HEK293 (cell line): ENCODE measurements around the gene HOXD11.
A peak's percentile ranks its signal among the peaks of the same experiment; 100 is the strongest.

ENCODE experiments used
- EGR2 ChIP-seq: fragments of 450-650 bp; formaldehyde crosslinking; IDR thresholded peaks from 2 replicates; pipeline ENCODE4 v1.5.1; 2016; ENCODE audit warnings: low read depth, missing biosample characterization, missing genetic modification characterization
- ELK4 ChIP-seq: IDR thresholded peaks from 2 replicates; pipeline ENCODE4 v1.6.1; 2011; ENCODE audit warnings: mild to moderate bottlenecking, low read depth, low read length, borderline replicate concordance
- HOXC10 ChIP-seq: sonication (generic); formaldehyde crosslinking; IDR thresholded peaks from 2 replicates; pipeline ENCODE4 v1.8.1; 2023; ENCODE audit warnings: mild to moderate bottlenecking, missing genetic modification reagents
- KLF1 ChIP-seq: fragments of 450-650 bp; formaldehyde crosslinking; IDR thresholded peaks from 2 replicates; pipeline ENCODE4 v1.5.1; 2016; ENCODE audit warnings: missing biosample characterization, missing genetic modification characterization
- KLF10 ChIP-seq: fragments of 450-650 bp; IDR thresholded peaks from 2 replicates; pipeline ENCODE4 v1.5.1; 2018; ENCODE audit warnings: missing biosample characterization, mild to moderate bottlenecking, missing genetic modification characterization
- KLF9 ChIP-seq: fragments of 450-650 bp; formaldehyde crosslinking; IDR thresholded peaks from 2 replicates; pipeline ENCODE4 v1.5.1; 2016; ENCODE audit warnings: missing biosample characterization, missing genetic modification characterization, low read depth
- PATZ1 ChIP-seq: fragments of 450-650 bp; formaldehyde crosslinking; IDR thresholded peaks from 2 replicates; pipeline ENCODE4 v1.5.1; 2016; ENCODE audit warnings: missing biosample characterization, missing genetic modification characterization
- PBX3 ChIP-seq: sonication (generic); formaldehyde crosslinking; IDR thresholded peaks from 2 replicates; pipeline ENCODE4 v1.8.1; 2022; ENCODE audit warnings: mild to moderate bottlenecking, moderate library complexity, missing genetic modification reagents
- PRDM1 ChIP-seq: fragments of 450-650 bp; formaldehyde crosslinking; IDR thresholded peaks from 2 replicates; pipeline ENCODE4; 2016; ENCODE audit warnings: missing biosample characterization, missing genetic modification characterization
- SETDB1 ChIP-seq: IDR thresholded peaks from one replicate; pipeline ENCODE4 v1.6.1; 2017; ENCODE audit warnings: mild to moderate bottlenecking, low read length, moderate library complexity, mixed read lengths; ENCODE audit not compliant: insufficient read length
- SP7 ChIP-seq: fragments of 450-650 bp; formaldehyde crosslinking; IDR thresholded peaks from 2 replicates; pipeline ENCODE4 v1.5.1; 2016; ENCODE audit warnings: missing biosample characterization, missing genetic modification characterization
- TCF7L2 ChIP-seq: IDR thresholded peaks from 2 replicates; pipeline ENCODE4 v1.6.1; 2011; ENCODE audit warnings: low read depth, mild to moderate bottlenecking, inconsistent platforms, low read length, moderate library complexity, borderline replicate concordance
- ZBTB6 ChIP-seq: fragments of 450-650 bp; formaldehyde crosslinking; IDR thresholded peaks from 2 replicates; pipeline ENCODE4 v1.5.1; 2017; ENCODE audit warnings: missing biosample characterization, missing genetic modification characterization
- ZBTB8A ChIP-seq: fragments of 450-650 bp; formaldehyde crosslinking; IDR thresholded peaks from 2 replicates; pipeline ENCODE4 v1.5.1; 2016; ENCODE audit warnings: missing biosample characterization, missing genetic modification characterization
- ZFP41 ChIP-seq: fragments of 450-650 bp; formaldehyde crosslinking; IDR thresholded peaks from 2 replicates; pipeline ENCODE4 v1.5.1; 2016; ENCODE audit warnings: missing biosample characterization, missing genetic modification characterization, borderline replicate concordance
- ZNF148 ChIP-seq: fragments of 450-650 bp; formaldehyde crosslinking; IDR thresholded peaks from 2 replicates; pipeline ENCODE4 v1.5.0; 2017; ENCODE audit warnings: missing biosample characterization, missing genetic modification characterization, borderline replicate concordance
- ZNF175 ChIP-seq: fragments of 450-650 bp; formaldehyde crosslinking; IDR thresholded peaks from 2 replicates; pipeline ENCODE4 v1.5.1; 2016; ENCODE audit warnings: missing biosample characterization, missing genetic modification characterization
- ZNF18 ChIP-seq: fragments of 450-650 bp; formaldehyde crosslinking; IDR thresholded peaks from 2 replicates; pipeline ENCODE4 v1.5.1; 2016; ENCODE audit warnings: missing biosample characterization, missing genetic modification characterization
- ZNF248 ChIP-seq: fragments of 450-650 bp; formaldehyde crosslinking; IDR thresholded peaks from 2 replicates; pipeline ENCODE4 v1.5.1; 2017; ENCODE audit warnings: missing biosample characterization, missing genetic modification characterization
- ZNF324 ChIP-seq: fragments of 450-650 bp; formaldehyde crosslinking; IDR thresholded peaks from 2 replicates; pipeline ENCODE4 v1.5.1; 2016; ENCODE audit warnings: missing biosample characterization, missing genetic modification characterization
- ZNF37A ChIP-seq: fragments of 450-650 bp; IDR thresholded peaks from 2 replicates; pipeline ENCODE4 v1.5.1; 2018; ENCODE audit warnings: missing biosample characterization, missing genetic modification characterization
- ZNF394 ChIP-seq: fragments of 450-650 bp; formaldehyde crosslinking; IDR thresholded peaks from 2 replicates; pipeline ENCODE4 v1.5.1; 2016; ENCODE audit warnings: missing biosample characterization, missing genetic modification characterization, mild to moderate bottlenecking, moderate library complexity, borderline replicate concordance
- ZNF416 ChIP-seq: fragments of 450-650 bp; formaldehyde crosslinking; IDR thresholded peaks from 2 replicates; pipeline ENCODE4 v1.5.1; 2016; ENCODE audit warnings: missing biosample characterization, missing genetic modification characterization
- ZNF571 ChIP-seq: fragments of 450-650 bp; formaldehyde crosslinking; IDR thresholded peaks from 2 replicates; pipeline ENCODE4 v1.5.0; 2017; ENCODE audit warnings: missing biosample characterization, missing genetic modification characterization
- ZNF654 ChIP-seq: fragments of 450-650 bp; formaldehyde crosslinking; IDR thresholded peaks from 2 replicates; pipeline ENCODE4 v1.5.1; 2016; ENCODE audit warnings: low read depth, missing biosample characterization, missing genetic modification characterization
- ZNF776 ChIP-seq: fragments of 450-650 bp; formaldehyde crosslinking; IDR thresholded peaks from 2 replicates; pipeline ENCODE4 v1.5.0; 2017; ENCODE audit warnings: missing biosample characterization, missing genetic modification characterization, borderline replicate concordance
- ZNF785 ChIP-seq: fragments of 450-650 bp; formaldehyde crosslinking; IDR thresholded peaks from 2 replicates; pipeline ENCODE4 v1.5.1; 2016; ENCODE audit warnings: missing biosample characterization, missing genetic modification characterization
- ZNF843 ChIP-seq: fragments of 450-650 bp; formaldehyde crosslinking; IDR thresholded peaks from 2 replicates; pipeline ENCODE4 v1.5.1; 2016; ENCODE audit warnings: missing biosample characterization, missing genetic modification characterization
- TF ChIP-seq, protein P1 (sequence below): fragments of 450-650 bp; formaldehyde crosslinking; IDR thresholded peaks from 2 replicates; pipeline ENCODE4 v1.5.1; 2017; ENCODE audit warnings: missing biosample characterization, missing genetic modification characterization

The HOXD11 gene

GRCh38 chr2:176080540-176081375 lies 26.3 kb upstream of the HOXD11 start (continued):
- no peak for TF ChIP-seq PATZ1 (tag by site-specific recombination)
- TF ChIP-seq ZNF324 (tag by site-specific recombination) = no peak
- no peak for TF ChIP-seq ZNF571
- TF ChIP-seq ZNF175 (tag by site-specific recombination) = no peak
- TF ChIP-seq ZFP41 (tag by site-specific recombination) = no peak
- TF ChIP-seq, protein P1, sequence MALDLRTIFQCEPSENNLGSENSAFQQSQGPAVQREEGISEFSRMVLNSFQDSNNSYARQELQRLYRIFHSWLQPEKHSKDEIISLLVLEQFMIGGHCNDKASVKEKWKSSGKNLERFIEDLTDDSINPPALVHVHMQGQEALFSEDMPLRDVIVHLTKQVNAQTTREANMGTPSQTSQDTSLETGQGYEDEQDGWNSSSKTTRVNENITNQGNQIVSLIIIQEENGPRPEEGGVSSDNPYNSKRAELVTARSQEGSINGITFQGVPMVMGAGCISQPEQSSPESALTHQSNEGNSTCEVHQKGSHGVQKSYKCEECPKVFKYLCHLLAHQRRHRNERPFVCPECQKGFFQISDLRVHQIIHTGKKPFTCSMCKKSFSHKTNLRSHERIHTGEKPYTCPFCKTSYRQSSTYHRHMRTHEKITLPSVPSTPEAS (tag by site-specific recombination) = no peak
- no peak for TF ChIP-seq PBX3 (CRISPR knock-in tag)
- TF ChIP-seq ZNF843 (tag by site-specific recombination) = no peak
- 0 out of 2 replicates have a peak, but pooled peaks have one; percentile 45 for TF ChIP-seq ZNF785 (tag by site-specific recombination)
- TF ChIP-seq ZNF654 = no peak
- TF ChIP-seq ZNF37A (tag by site-specific recombination) = no peak
- 0 out of 2 replicates have a peak, but pooled peaks have one; percentile 44 for TF ChIP-seq KLF9 (tag by site-specific recombination)
- TF ChIP-seq ZNF776 (tag by site-specific recombination) = no peak
- no peak for TF ChIP-seq ZBTB6 (tag by site-specific recombination)
- no peak for TF ChIP-seq ZNF18 (tag by site-specific recombination)
- no peak for TF ChIP-seq KLF1 (tag by site-specific recombination)
- TF ChIP-seq TCF7L2 = no peak
- no peak for TF ChIP-seq ZNF394
- no peak for TF ChIP-seq KLF10 (tag by site-specific recombination)
- TF ChIP-seq ZNF416 (tag by site-specific recombination) = no peak
- no peak for TF ChIP-seq SP7 (tag by site-specific recombination)
- no peak for TF ChIP-seq EGR2 (tag by site-specific recombination)
- no peak for TF ChIP-seq ZNF148 (tag by site-specific recombination)
- TF ChIP-seq PRDM1 (tag by site-specific recombination) = no peak
- peak; percentile 88 for TF ChIP-seq SETDB1
- no peak for TF ChIP-seq ELK4
- no peak for TF ChIP-seq HOXC10 (CRISPR knock-in tag)
- no peak for TF ChIP-seq ZNF248
- peak; percentile 18; the same call in 1 of the 2 replicates for TF ChIP-seq ZBTB8A (tag by site-specific recombination)
